ENCODE results near the gene DOP1B.

DNA sequence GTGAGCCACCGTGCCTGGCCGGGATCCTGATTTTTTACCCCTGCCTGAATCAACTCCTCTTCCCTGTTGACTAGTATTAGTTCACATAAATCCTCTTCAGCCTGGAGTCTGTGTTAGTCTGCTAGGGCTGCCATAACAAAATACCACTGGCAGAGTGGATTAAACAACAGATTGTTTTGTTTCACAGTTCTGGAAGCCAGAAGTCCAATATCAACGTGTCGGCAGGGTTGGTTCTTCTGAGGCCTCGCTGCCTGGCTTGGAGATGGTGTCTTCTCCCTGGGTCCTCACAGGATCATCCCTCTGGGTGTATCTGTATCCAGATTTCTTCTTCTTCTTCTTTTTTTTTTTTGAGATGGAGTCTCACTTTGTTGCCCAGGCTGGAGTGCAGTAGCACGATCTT, 18.2 kb downstream of the DOP1B start:
- TF ChIP-seq, protein P1, sequence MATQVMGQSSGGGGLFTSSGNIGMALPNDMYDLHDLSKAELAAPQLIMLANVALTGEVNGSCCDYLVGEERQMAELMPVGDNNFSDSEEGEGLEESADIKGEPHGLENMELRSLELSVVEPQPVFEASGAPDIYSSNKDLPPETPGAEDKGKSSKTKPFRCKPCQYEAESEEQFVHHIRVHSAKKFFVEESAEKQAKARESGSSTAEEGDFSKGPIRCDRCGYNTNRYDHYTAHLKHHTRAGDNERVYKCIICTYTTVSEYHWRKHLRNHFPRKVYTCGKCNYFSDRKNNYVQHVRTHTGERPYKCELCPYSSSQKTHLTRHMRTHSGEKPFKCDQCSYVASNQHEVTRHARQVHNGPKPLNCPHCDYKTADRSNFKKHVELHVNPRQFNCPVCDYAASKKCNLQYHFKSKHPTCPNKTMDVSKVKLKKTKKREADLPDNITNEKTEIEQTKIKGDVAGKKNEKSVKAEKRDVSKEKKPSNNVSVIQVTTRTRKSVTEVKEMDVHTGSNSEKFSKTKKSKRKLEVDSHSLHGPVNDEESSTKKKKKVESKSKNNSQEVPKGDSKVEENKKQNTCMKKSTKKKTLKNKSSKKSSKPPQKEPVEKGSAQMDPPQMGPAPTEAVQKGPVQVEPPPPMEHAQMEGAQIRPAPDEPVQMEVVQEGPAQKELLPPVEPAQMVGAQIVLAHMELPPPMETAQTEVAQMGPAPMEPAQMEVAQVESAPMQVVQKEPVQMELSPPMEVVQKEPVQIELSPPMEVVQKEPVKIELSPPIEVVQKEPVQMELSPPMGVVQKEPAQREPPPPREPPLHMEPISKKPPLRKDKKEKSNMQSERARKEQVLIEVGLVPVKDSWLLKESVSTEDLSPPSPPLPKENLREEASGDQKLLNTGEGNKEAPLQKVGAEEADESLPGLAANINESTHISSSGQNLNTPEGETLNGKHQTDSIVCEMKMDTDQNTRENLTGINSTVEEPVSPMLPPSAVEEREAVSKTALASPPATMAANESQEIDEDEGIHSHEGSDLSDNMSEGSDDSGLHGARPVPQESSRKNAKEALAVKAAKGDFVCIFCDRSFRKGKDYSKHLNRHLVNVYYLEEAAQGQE (IDR thresholded peaks at IDR 0.05; ENCODE audit: insufficient read depth in 1 of 2, low read depth in 2 of 2, low read length in 1 of 2): no peak
- TF ChIP-seq, protein P2, sequence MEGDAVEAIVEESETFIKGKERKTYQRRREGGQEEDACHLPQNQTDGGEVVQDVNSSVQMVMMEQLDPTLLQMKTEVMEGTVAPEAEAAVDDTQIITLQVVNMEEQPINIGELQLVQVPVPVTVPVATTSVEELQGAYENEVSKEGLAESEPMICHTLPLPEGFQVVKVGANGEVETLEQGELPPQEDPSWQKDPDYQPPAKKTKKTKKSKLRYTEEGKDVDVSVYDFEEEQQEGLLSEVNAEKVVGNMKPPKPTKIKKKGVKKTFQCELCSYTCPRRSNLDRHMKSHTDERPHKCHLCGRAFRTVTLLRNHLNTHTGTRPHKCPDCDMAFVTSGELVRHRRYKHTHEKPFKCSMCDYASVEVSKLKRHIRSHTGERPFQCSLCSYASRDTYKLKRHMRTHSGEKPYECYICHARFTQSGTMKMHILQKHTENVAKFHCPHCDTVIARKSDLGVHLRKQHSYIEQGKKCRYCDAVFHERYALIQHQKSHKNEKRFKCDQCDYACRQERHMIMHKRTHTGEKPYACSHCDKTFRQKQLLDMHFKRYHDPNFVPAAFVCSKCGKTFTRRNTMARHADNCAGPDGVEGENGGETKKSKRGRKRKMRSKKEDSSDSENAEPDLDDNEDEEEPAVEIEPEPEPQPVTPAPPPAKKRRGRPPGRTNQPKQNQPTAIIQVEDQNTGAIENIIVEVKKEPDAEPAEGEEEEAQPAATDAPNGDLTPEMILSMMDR (IDR thresholded peaks at IDR 0.05): no peak
- TF ChIP-seq SIN3A (IDR thresholded peaks at IDR 0.05; ENCODE audit: borderline replicate concordance, insufficient read depth, low read depth, low read length) (no peak), TCF7L2 (IDR thresholded peaks at IDR 0.05; ENCODE audit: low read depth, low read length) (no peak)
